Mesothelial cell of epicardium (in vitro differentiated cells): Measurements from ENCODE around the gene IYD. TPM values are rescaled to one million over a fixed set of nuclear protein-coding genes. Genes with fewer than 3 reads are reported as not detected.
"Not testable (repeated sequence)": the region's sequence is repeated elsewhere in the genome, so short reads cannot be mapped to it uniquely, and the experiment has no call there.

Experiments used
- DNase-seq, 2 experiments: peaks; one replicate each; pipeline ENCODE4 v3.0.0; 2021; ENCODE audit warnings: low spot score in 2 of 2; ENCODE audit not compliant: unreplicated experiment in 2 of 2
- H3K27ac Mint-ChIP-seq: 2 replicates; pipeline ENCODE4 v1.8.0; 2021; ENCODE audit warnings: mixed read lengths
- H3K27me3 Mint-ChIP-seq: 2 replicates; pipeline ENCODE4 v1.8.0; 2021; ENCODE audit warnings: low read depth, mixed read lengths
- H3K36me3 Mint-ChIP-seq: 2 replicates; pipeline ENCODE4 v1.8.0; 2021; ENCODE audit warnings: mixed read lengths
- H3K4me1 Mint-ChIP-seq: 2 replicates; pipeline ENCODE4 v1.8.0; 2021; ENCODE audit warnings: mixed read lengths
- H3K4me3 Mint-ChIP-seq: 2 replicates; pipeline ENCODE4 v1.8.0; 2021; ENCODE audit warnings: mild to moderate bottlenecking, moderate library complexity, mixed read lengths
- H3K9me3 Mint-ChIP-seq: 2 replicates; pipeline ENCODE4 v1.8.0; 2021; ENCODE audit warnings: mixed read lengths
- CTCF ChIP-seq: fragments of 200-600 bp; sonication (generic); IDR thresholded peaks from one replicate; pipeline ENCODE4 v1.5.0; 2021; ENCODE audit warnings: antibody characterized with exemption; ENCODE audit not compliant: unreplicated experiment
- total RNA-seq: library from RNA; stranded (reverse); gene quantifications from 3 replicates; pipeline ENCODE4 v1.2.1, GENCODE V29; 2021

The IYD gene
- total RNA-seq, 1 donor from 2014 or later, result not detected

DNA sequence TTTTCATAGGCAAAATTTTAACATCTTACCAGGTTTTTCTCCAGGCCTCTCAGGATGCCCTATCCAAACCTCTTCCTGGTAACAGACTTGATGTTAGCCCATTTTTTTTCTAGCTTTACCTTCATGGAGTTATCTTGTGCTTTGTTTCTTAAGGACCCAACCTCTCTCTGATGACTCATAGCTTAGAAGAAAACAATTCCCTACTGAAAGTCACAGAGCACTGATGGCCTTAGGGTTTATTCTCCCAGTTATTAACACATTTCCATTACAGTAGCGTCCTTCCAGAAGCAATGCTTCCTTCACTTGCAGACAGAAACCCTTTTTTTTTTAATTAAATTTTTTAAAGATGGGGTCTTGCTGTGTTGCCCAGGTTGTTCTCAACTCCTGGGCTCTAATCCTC is 79.4 kb downstream of the IYD start:
- DNase-seq, result no peak
- H3K9me3 Mint-ChIP-seq, result no peaks in the 10 kb centered on the region
- H3K4me3 Mint-ChIP-seq, result no peak overlapping the region
- H3K36me3 Mint-ChIP-seq, result no peaks in the 10 kb centered on the region
- no peaks in the 10 kb centered on the region for H3K27me3 Mint-ChIP-seq
- no peak for TF ChIP-seq CTCF
- H3K4me1 Mint-ChIP-seq, result peaks cover 16% of the 10 kb centered on the region
- H3K27ac Mint-ChIP-seq, result no peak overlapping the region

DNA sequence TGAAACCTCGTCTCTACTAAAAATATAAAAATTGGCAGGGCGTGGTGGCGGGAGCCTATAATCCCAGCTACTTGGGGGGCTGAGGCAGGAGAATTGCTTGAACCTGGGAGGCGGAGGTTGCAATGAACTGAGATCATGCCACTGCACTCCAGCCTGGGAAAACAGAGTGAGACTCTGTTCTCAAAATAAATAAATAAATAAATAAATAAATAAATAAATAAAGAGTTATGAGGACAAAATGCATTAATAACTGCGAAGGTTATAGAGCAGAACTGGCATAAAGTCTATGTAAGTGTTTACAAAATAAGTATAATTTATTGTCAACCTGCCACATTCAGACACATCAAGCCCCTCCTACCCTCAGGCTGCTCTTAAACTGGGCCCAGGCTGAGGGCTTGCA is 80.2 kb downstream of the IYD start:
- not testable (repeated sequence) for H3K27me3 Mint-ChIP-seq, H3K36me3 Mint-ChIP-seq, H3K27ac Mint-ChIP-seq, H3K4me3 Mint-ChIP-seq, H3K9me3 Mint-ChIP-seq, DNase-seq
- H3K4me1 Mint-ChIP-seq, result peaks cover 17% of the 10 kb centered on the region

DNA sequence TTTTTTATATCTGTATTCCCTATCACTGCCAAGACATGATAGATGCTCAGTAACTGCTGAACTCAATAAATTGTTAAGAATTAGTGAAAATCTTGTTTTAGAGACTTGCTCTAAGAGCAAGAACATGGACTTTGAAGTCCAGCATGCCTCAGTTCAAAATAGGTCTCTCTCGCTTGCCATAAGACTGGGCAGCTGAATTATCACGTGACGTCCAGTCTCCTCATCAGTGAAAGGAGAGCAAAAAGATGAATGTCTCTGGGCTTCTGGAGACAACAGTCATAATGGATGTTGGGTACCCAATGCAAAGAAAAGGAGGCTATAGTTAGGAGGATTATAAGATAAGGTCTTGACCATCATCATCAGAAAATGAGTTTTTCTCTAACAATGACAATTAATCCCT is 82.1 kb downstream of the IYD start:
- no peaks in the 10 kb centered on the region for H3K36me3 Mint-ChIP-seq
- H3K4me3 Mint-ChIP-seq, result no peak overlapping the region
- no peaks in the 10 kb centered on the region for H3K9me3 Mint-ChIP-seq

GRCh38 chr6:150451807-150452427 is 83.1 kb downstream of the IYD start:
- H3K27ac Mint-ChIP-seq, result no peak overlapping the region
- H3K9me3 Mint-ChIP-seq, result no peaks in the 10 kb centered on the region
- H3K4me1 Mint-ChIP-seq, result peaks cover 21% of the 10 kb centered on the region
- no peak for TF ChIP-seq CTCF
- no peaks in the 10 kb centered on the region for H3K27me3 Mint-ChIP-seq
- no peak for DNase-seq
- H3K36me3 Mint-ChIP-seq, result no peaks in the 10 kb centered on the region
- no peak overlapping the region for H3K4me3 Mint-ChIP-seq

More for the DNA sequence above, 82.1 kb downstream of the IYD start:
- Mint-ChIP-seq H3K4me1 (peaks cover 17% of the 10 kb centered on the region), H3K27me3 (no peaks in the 10 kb centered on the region), H3K27ac (no peak overlapping the region)
- no peak for TF ChIP-seq CTCF
- DNase-seq, result no peak

- DNase-seq, result no peak
- H3K4me3 Mint-ChIP-seq, result no peak overlapping the region
- H3K9me3 Mint-ChIP-seq, result no peaks in the 10 kb centered on the region
- no peaks in the 10 kb centered on the region for H3K27me3 Mint-ChIP-seq
- H3K36me3 Mint-ChIP-seq, result no peaks in the 10 kb centered on the region
- H3K4me1 Mint-ChIP-seq, result peaks cover 22% of the 10 kb centered on the region
- H3K27ac Mint-ChIP-seq, result peak overlapping the region; percentile 23
- no peak for TF ChIP-seq CTCF
Observed at GRCh38 chr6:150452428-150453243, 83.8 kb downstream of the IYD start.

DNA sequence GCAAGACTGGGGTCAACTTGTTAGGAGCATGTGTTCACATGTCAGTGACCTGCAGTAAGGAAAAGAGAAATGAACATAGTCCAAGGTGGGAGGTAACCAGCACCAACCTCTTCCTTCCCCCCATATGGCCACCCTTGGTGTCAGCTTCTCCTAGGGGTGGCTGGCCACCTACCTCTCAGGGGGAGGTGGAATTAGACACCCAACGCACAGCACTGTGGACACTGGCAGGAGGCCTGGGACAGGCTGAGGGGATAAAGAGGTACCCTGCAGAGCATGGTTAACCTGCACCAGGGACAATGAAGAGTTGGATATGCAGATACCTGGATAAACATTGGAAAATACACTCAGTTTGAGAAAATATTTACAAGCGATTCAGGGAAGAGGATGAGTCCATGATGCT is 84.5 kb downstream of the IYD start:
- peaks cover 22% of the 10 kb centered on the region for H3K4me1 Mint-ChIP-seq

More for the DNA sequence above, 84.5 kb downstream of the IYD start:
- H3K4me3 Mint-ChIP-seq, result no peak overlapping the region
- TF ChIP-seq CTCF, result no peak
- H3K27ac Mint-ChIP-seq, result no peak overlapping the region
- H3K27me3 Mint-ChIP-seq, result no peaks in the 10 kb centered on the region
- H3K9me3 Mint-ChIP-seq, result no peaks in the 10 kb centered on the region
- H3K36me3 Mint-ChIP-seq, result no peaks in the 10 kb centered on the region
- no peak for DNase-seq
